ENCODE results near the gene PNKD.

Gene PNKD

DNA sequence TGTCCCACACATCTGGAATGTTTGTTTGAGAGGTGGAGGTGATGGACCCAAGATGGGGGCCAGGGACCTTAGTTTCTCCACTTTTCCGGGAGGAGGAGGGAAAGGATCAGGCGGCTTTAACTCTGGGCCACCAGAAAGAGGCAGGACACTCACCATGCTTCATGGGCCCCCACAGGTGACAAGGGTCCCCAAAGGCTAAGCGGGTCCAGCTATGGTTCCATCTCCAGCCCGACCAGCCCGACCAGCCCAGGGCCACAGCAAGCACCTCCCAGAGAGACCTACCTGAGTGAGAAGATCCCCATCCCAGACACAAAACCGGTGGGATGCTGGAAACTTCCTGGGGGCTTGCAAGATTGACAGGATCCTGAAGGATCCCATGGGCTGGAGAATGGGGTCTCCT lies 112.5 kb downstream of the PNKD start:
- Histone ChIP-seq H3K27me3 (ENCODE audit: low read length) (no peaks in the 10 kb centered on the region), H3K79me2 (ENCODE audit: insufficient read depth, low read length) (no peaks in the 10 kb centered on the region), H3K9ac (ENCODE audit: low read length) (no peak overlapping the region), H3K9me3 (ENCODE audit: insufficient read depth, low read length) (no peaks in the 10 kb centered on the region), H3F3A (ENCODE audit: insufficient read depth) (no peaks in the 10 kb centered on the region), H3K9me2 (replicated peaks; ENCODE audit: insufficient read depth, low read length) (no peaks in the 10 kb centered on the region), H3K27ac (ENCODE audit: low read depth, low read length) (no peak overlapping the region), H2AFZ (ENCODE audit: low read depth, low read length, severe bottlenecking) (no peak overlapping the region), H3K36me3 (ENCODE audit: low read length) (no peaks in the 10 kb centered on the region), H3K4me3 (ENCODE audit: insufficient read depth, low read length, poor library complexity, severe bottlenecking) (no peak overlapping the region), H3K4me2 (ENCODE audit: low read depth, low read length, poor library complexity, severe bottlenecking) (no peak overlapping the region), H4K20me1 (ENCODE audit: low read depth, low read length) (no peaks in the 10 kb centered on the region)
- TF ChIP-seq CTCF (IDR thresholded peaks at IDR 0.05; ENCODE audit: insufficient read depth, low read length, poor library complexity, severe bottlenecking) (no peak), EZH2phosphoT487 (conservative IDR thresholded peaks at IDR 0.05; ENCODE audit: low read length) (no peak)

DNA sequence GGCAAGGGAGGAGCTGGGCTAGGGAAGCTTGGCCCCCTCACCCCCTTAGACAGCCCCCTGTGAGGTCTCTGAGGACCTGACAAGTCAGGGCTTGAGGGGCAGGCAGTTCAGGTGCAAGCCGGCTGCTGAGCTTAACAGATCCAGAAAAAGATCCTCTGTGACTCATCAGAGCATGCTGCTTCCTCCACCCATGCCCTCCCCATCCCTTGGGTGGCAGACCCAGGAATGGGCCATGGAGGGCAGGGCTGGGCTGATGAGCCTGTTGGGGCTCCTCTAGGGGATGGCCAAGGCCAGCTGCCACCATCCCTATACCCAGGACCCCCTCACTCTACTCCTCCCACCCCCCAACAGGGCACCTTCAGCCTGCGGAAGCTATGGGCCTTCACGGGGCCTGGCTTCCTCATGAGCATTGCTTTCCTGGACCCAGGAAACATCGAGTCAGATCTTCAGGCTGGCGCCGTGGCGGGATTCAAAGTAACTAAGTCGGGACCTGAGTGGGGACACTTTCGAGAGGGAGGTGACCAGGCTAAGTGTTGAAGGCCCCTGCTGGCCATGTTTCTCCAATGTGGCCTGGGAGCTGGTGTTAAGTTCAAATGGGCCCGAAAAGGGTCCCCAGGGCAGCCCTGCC lies 113.7 kb downstream of the PNKD start:
- H3K4me3 ChIP-seq (ENCODE audit: insufficient read depth, low read length, poor library complexity, severe bottlenecking) = no peak overlapping the region
- H3K36me3 ChIP-seq (ENCODE audit: low read length) = no peaks in the 10 kb centered on the region
- H3K9me3 ChIP-seq (ENCODE audit: insufficient read depth, low read length) = no peaks in the 10 kb centered on the region
- no peak overlapping the region for H2AFZ ChIP-seq (ENCODE audit: low read depth, low read length, severe bottlenecking)
- H3F3A ChIP-seq (ENCODE audit: insufficient read depth) = no peaks in the 10 kb centered on the region
- no peaks in the 10 kb centered on the region for H3K79me2 ChIP-seq (ENCODE audit: insufficient read depth, low read length)
- H3K4me2 ChIP-seq (ENCODE audit: low read depth, low read length, poor library complexity, severe bottlenecking) = no peak overlapping the region
- no peaks in the 10 kb centered on the region for H3K27me3 ChIP-seq (ENCODE audit: low read length)
- TF ChIP-seq CTCF (IDR thresholded peaks at IDR 0.05; ENCODE audit: insufficient read depth, low read length, poor library complexity, severe bottlenecking) = no peak
- TF ChIP-seq EZH2phosphoT487 (conservative IDR thresholded peaks at IDR 0.05; ENCODE audit: low read length) = no peak
- no peak overlapping the region for H3K9ac ChIP-seq (ENCODE audit: low read length)
- H3K27ac ChIP-seq (ENCODE audit: low read depth, low read length) = no peak overlapping the region
- no peaks in the 10 kb centered on the region for H4K20me1 ChIP-seq (ENCODE audit: low read depth, low read length)
- no peaks in the 10 kb centered on the region for H3K9me2 ChIP-seq (replicated peaks; ENCODE audit: insufficient read depth, low read length)

DNA sequence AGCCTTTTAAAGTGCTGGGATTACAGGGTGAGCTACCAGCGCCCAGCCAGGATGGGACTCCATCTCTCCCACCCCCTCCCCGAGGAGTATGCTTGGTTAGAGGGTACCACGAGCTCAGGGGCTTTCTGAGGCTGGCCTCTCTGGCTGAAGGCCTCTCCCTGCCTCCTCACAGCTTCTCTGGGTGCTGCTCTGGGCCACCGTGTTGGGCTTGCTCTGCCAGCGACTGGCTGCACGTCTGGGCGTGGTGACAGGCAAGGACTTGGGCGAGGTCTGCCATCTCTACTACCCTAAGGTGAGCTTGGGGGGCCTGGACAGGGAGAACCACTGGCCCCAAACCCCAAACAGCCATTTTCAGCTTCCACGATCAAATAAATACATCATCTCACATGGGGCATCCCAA lies 114.7 kb downstream of the PNKD start:
- no peaks in the 10 kb centered on the region for H3K9me2 ChIP-seq (replicated peaks; ENCODE audit: insufficient read depth, low read length)
- no peak overlapping the region for H2AFZ ChIP-seq (ENCODE audit: low read depth, low read length, severe bottlenecking)
- H3K4me3 ChIP-seq (ENCODE audit: insufficient read depth, low read length, poor library complexity, severe bottlenecking) = no peak overlapping the region
- H3K4me2 ChIP-seq (ENCODE audit: low read depth, low read length, poor library complexity, severe bottlenecking) = no peak overlapping the region
- TF ChIP-seq CTCF (IDR thresholded peaks at IDR 0.05; ENCODE audit: insufficient read depth, low read length, poor library complexity, severe bottlenecking) (no peak), EZH2phosphoT487 (conservative IDR thresholded peaks at IDR 0.05; ENCODE audit: low read length) (no peak)
- no peaks in the 10 kb centered on the region for H4K20me1 ChIP-seq (ENCODE audit: low read depth, low read length)
- no peak overlapping the region for H3K27ac ChIP-seq (ENCODE audit: low read depth, low read length)
- H3K27me3 ChIP-seq (ENCODE audit: low read length) = no peaks in the 10 kb centered on the region
- no peaks in the 10 kb centered on the region for H3K9me3 ChIP-seq (ENCODE audit: insufficient read depth, low read length)
- H3K79me2 ChIP-seq (ENCODE audit: insufficient read depth, low read length) = no peaks in the 10 kb centered on the region
- no peak overlapping the region for H3K9ac ChIP-seq (ENCODE audit: low read length)
- H3F3A ChIP-seq (ENCODE audit: insufficient read depth) = no peaks in the 10 kb centered on the region
- no peaks in the 10 kb centered on the region for H3K36me3 ChIP-seq (ENCODE audit: low read length)

Measured in SU-DHL-6 (cell line).